OCI-LY1 (cell line): ENCODE data around the gene TPST2.

Experiments used
- H2AFZ ChIP-seq: fragments of 200-600 bp; sonication (generic), shearing (Covaris generic); 2 replicates; pipeline ENCODE4 v1.6.0; 2014; ENCODE audit warnings: antibody characterized with exemption, mild to moderate bottlenecking, low read length
- H3F3A ChIP-seq: fragments of 200-600 bp; sonication (generic), shearing (Covaris generic); 2 replicates; pipeline ENCODE4 v1.6.0; 2014; ENCODE audit warnings: mild to moderate bottlenecking, antibody characterized with exemption, low read length, moderate library complexity; ENCODE audit not compliant: insufficient read depth
- H3K27ac ChIP-seq: fragments of 200-600 bp; sonication (generic); 2 replicates; pipeline ENCODE4 v1.5.1; 2014; ENCODE audit warnings: low read length, mixed run types, mild to moderate bottlenecking, low read depth; ENCODE audit not compliant: poor library complexity, severe bottlenecking
- H3K27me3 ChIP-seq: fragments of 200-600 bp; sonication (generic); 2 replicates; pipeline ENCODE4 v1.6.0; 2014; ENCODE audit warnings: antibody characterized with exemption, mild to moderate bottlenecking, low read length, moderate library complexity; ENCODE audit not compliant: insufficient read depth
- H3K36me3 ChIP-seq: fragments of 200-600 bp; sonication (generic); 2 replicates; pipeline ENCODE4 v1.6.1; 2014; ENCODE audit warnings: mild to moderate bottlenecking, antibody characterized with exemption, low read length, moderate library complexity, mixed read lengths; ENCODE audit not compliant: insufficient read depth
- H3K4me1 ChIP-seq: fragments of 200-600 bp; sonication (generic); 2 replicates; pipeline ENCODE4 v1.5.1; 2014; ENCODE audit warnings: mild to moderate bottlenecking, low read length, moderate library complexity; ENCODE audit not compliant: insufficient read depth, severe bottlenecking
- H3K4me2 ChIP-seq: fragments of 200-600 bp; sonication (generic), shearing (Covaris generic); 2 replicates; pipeline ENCODE4 v1.6.1; 2014; ENCODE audit warnings: low read length
- H3K4me3 ChIP-seq: fragments of 200-600 bp; sonication (generic); 2 replicates; pipeline ENCODE4 v1.5.1; 2014; ENCODE audit warnings: low read length, low read depth, mild to moderate bottlenecking, mixed read lengths; ENCODE audit not compliant: poor library complexity, severe bottlenecking
- H3K79me2 ChIP-seq: fragments of 200-600 bp; shearing (Covaris generic); 2 replicates; pipeline ENCODE4 v1.6.1; 2016; ENCODE audit warnings: mixed run types, low read length, mixed read lengths; ENCODE audit not compliant: insufficient read depth
- H3K9ac ChIP-seq: fragments of 200-600 bp; sonication (generic), shearing (Covaris generic); 2 replicates; pipeline ENCODE4 v1.6.1; 2014; ENCODE audit warnings: mild to moderate bottlenecking, low read length, mixed read lengths
- H3K9me2 ChIP-seq: fragments of 200-600 bp; sonication (generic), shearing (Covaris generic); 2 replicates; pipeline ENCODE4 v1.6.1; 2014; ENCODE audit warnings: low read depth, mild to moderate bottlenecking, low read length, mixed read lengths
- H3K9me3 ChIP-seq: fragments of 200-600 bp; shearing (Covaris generic); 2 replicates; pipeline ENCODE4 v1.6.1; 2014; ENCODE audit warnings: low read length, mixed read lengths
- H4K20me1 ChIP-seq: fragments of 200-600 bp; sonication (generic), shearing (Covaris generic); 2 replicates; pipeline ENCODE4 v1.6.0; 2016; ENCODE audit warnings: mild to moderate bottlenecking, low read length; ENCODE audit not compliant: insufficient read depth
- EZH2 ChIP-seq: fragments of 200-600 bp; sonication (generic), shearing (Covaris generic); IDR thresholded peaks from 2 replicates; pipeline ENCODE4 v1.8.0; 2017; ENCODE audit warnings: borderline replicate concordance, mixed run types, mild to moderate bottlenecking, antibody characterized with exemption, low read length, moderate library complexity, mixed read lengths
- TF ChIP-seq, protein P1 (sequence below): fragments of 200-600 bp; sonication (generic), shearing (Covaris generic); IDR thresholded peaks from 2 replicates; pipeline ENCODE4 v1.5.1; 2017; ENCODE audit warnings: mild to moderate bottlenecking, antibody characterized with exemption, low read length, moderate library complexity, mixed read lengths

Gene TPST2

DNA sequence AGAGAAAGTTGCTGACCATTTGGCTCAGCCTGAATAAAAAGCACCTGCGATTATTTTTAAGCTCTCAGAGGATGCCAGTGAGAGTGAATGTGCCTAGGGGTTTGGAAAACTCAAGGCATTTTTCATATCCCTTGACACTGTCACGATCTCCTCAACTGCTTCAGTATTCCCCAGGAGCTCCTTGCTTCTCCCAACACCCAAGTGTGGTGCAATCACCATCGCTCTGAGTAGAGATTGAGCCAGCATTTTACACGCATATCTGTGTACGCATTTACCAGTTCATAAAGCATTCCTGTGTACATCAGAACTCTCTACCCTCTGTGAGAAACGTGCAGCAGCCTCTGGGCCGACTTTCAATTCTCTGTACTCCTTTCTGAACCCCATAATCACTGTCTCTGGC, 104.9 kb downstream of the TPST2 start:
- Histone ChIP-seq H3K9me2 (no peaks in the 10 kb centered on the region), H3K27ac (peak overlapping the region; percentile 95), H4K20me1 (no peaks in the 10 kb centered on the region), H3K4me3 (peak overlapping the region; percentile 88), H3K9me3 (no peaks in the 10 kb centered on the region), H3K79me2 (peaks cover 44% of the 10 kb centered on the region), H3K9ac (peak overlapping the region; percentile 90), H3K4me2 (peak overlapping the region; percentile 86), H2AFZ (no peak overlapping the region), H3K36me3 (peaks cover 43% of the 10 kb centered on the region), H3K4me1 (peaks cover 83% of the 10 kb centered on the region), H3K27me3 (no peaks in the 10 kb centered on the region), H3F3A (peaks cover 8% of the 10 kb centered on the region; the same call in 1 of the 2 replicates)
- TF ChIP-seq EZH2, result no peak
- TF ChIP-seq, protein P1, sequence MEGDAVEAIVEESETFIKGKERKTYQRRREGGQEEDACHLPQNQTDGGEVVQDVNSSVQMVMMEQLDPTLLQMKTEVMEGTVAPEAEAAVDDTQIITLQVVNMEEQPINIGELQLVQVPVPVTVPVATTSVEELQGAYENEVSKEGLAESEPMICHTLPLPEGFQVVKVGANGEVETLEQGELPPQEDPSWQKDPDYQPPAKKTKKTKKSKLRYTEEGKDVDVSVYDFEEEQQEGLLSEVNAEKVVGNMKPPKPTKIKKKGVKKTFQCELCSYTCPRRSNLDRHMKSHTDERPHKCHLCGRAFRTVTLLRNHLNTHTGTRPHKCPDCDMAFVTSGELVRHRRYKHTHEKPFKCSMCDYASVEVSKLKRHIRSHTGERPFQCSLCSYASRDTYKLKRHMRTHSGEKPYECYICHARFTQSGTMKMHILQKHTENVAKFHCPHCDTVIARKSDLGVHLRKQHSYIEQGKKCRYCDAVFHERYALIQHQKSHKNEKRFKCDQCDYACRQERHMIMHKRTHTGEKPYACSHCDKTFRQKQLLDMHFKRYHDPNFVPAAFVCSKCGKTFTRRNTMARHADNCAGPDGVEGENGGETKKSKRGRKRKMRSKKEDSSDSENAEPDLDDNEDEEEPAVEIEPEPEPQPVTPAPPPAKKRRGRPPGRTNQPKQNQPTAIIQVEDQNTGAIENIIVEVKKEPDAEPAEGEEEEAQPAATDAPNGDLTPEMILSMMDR, result no peak

DNA sequence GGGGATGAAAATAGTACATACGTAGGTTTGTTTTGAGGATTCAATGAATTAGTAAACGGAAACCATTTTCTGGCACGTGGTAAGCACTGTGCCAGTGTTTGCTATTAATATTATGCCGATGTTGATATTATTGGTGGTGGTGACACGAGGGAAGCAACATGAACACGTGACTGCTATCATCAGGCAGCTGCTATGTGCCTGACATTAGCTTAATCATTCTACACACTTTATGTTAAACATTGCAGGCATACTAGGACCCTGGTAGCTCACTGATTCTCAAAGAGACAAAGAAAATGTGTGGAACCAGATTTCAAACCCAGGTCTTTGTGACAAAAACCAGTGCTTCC, 105.6 kb downstream of the TPST2 start:
- Histone ChIP-seq H3K36me3 (peaks cover 37% of the 10 kb centered on the region), H3K4me2 (peak overlapping the region; percentile 86), H4K20me1 (no peaks in the 10 kb centered on the region), H3K79me2 (peaks cover 51% of the 10 kb centered on the region), H3K9me2 (no peaks in the 10 kb centered on the region), H3K9me3 (no peaks in the 10 kb centered on the region), H3F3A (peaks cover 8% of the 10 kb centered on the region; the same call in 1 of the 2 replicates), H3K27ac (peak overlapping the region; percentile 95), H2AFZ (no peak overlapping the region), H3K4me1 (peaks cover 88% of the 10 kb centered on the region), H3K9ac (peak overlapping the region; percentile 90), H3K27me3 (no peaks in the 10 kb centered on the region), H3K4me3 (peak overlapping the region; percentile 88)
- TF ChIP-seq, protein P1, result no peak
- TF ChIP-seq EZH2, result no peak

DNA sequence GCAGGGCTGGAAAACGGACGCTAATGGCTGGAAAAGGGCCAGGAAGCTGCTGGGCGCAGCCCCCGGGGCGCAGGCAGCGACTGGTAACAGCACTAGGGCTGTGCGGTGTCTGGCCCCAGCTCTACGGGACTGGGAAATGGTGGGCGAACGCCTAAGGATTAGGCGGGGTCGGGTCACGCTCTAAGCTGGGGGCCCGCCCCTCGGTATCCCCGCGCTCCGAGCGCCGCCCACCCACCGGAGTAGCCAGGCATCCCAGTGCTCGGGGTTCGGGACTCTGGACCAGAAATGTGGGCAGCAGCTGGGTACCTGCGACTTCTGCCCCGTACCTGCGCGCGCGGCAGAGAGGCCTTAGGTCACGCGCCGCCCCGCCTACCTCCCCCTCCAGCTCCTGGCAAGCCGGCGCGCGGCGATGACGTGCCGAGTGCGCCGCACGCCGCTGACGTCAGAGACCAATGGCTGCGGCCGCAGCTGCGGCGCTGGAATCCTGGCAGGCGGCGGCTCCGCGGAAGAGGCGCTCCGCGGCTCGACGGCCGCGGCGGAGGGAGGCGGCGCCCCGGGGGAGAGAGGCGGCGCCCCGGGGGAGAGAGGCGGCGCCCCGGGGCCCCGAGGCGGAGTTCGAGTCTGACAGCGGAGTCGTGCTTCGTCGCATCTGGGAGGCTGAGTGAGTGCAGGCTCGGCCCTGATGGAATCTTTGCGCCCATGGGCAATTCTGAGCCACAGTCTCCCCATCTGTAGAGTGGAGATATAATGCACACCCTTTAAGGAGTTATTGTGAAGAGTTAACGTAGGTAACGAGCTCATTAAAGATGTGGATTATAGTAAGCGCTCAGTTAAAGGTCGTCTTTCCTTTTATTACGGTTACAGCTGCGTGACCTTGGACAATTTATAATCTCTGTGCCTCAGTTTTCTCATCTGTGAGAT, 106.2 kb downstream of the TPST2 start, which contains the start of the genes HPS4 and SRRD:
HPS4 (minus strand) TSS at position 345 of the 921 bp plus-strand sequence. CDS start 2,021 bp downstream, outside the sequence.
SRRD (plus strand) TSS at position 439 of the 921 bp plus-strand sequence; CDS start at position 453, 14 bp downstream.
- TF ChIP-seq, protein P1, result no peak
- TF ChIP-seq EZH2, result no peak
- no peak within 1 kb of the TSS for H2AFZ ChIP-seq
- peaks cover 57% of the 10 kb centered on the region for H3K79me2 ChIP-seq
- H3K9me2 ChIP-seq, result no peaks in the 10 kb centered on the region
- peak within 1 kb of the TSS; percentile 90 for H3K9ac ChIP-seq
- H3K27me3 ChIP-seq, result no peaks in the 10 kb centered on the region
- peak within 1 kb of the TSS; percentile 86 for H3K4me2 ChIP-seq
- H3K9me3 ChIP-seq, result no peaks in the 10 kb centered on the region
- peaks cover 88% of the 10 kb centered on the region for H3K4me1 ChIP-seq
- peaks cover 8% of the 10 kb centered on the region; the same call in 1 of the 2 replicates for H3F3A ChIP-seq
- H4K20me1 ChIP-seq, result no peaks in the 10 kb centered on the region
- H3K4me3 ChIP-seq, result peak within 1 kb of the TSS; percentile 88
- peak within 1 kb of the TSS; percentile 95 for H3K27ac ChIP-seq
- H3K36me3 ChIP-seq, result peaks cover 34% of the 10 kb centered on the region
